ENCODE data around the gene HOMER2.
"Not testable (repeated sequence)": the region's sequence is repeated elsewhere in the genome, so short reads cannot be mapped to it uniquely, and the experiment has no call there.

The HOMER2 gene

DNA sequence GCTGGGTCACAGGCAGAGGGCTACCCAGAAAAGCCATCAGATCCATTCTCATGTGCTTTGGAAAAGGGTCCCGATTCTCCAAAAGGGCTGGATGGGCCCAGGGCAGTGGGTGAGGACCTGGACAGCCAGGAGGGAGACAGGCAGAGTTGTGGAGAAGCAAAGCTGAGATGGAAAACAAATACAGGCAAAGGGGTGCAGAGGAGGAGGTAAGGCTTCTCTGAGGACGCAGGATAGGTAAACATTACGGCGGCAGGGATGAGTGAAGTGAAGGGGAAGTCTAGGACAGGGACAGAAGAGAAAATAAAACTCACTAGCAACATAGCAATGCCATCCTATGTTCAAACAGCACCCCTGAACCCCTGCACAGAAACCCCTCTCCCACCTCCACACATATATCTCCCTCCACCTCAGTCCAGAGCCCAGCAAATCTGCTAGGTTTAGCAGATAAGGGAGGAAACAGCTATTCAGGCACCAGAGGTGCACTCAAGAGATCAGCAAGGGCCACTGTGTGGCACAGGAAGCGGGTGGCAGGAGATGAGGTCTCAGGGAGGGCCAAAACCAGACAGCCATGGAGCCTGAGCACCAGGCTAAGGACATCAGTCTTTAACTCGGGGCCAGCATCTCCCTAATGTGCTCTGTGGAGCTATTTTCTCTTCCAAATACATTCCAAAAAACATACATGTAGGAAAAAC, 51.3 kb downstream of the HOMER2 start:
- TF ChIP-seq, protein P1, sequence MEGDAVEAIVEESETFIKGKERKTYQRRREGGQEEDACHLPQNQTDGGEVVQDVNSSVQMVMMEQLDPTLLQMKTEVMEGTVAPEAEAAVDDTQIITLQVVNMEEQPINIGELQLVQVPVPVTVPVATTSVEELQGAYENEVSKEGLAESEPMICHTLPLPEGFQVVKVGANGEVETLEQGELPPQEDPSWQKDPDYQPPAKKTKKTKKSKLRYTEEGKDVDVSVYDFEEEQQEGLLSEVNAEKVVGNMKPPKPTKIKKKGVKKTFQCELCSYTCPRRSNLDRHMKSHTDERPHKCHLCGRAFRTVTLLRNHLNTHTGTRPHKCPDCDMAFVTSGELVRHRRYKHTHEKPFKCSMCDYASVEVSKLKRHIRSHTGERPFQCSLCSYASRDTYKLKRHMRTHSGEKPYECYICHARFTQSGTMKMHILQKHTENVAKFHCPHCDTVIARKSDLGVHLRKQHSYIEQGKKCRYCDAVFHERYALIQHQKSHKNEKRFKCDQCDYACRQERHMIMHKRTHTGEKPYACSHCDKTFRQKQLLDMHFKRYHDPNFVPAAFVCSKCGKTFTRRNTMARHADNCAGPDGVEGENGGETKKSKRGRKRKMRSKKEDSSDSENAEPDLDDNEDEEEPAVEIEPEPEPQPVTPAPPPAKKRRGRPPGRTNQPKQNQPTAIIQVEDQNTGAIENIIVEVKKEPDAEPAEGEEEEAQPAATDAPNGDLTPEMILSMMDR (conservative IDR thresholded peaks at IDR 0.05; ENCODE audit: low read depth, low read length) = no peak
- no peak overlapping the region for H3K4me3 ChIP-seq (ENCODE audit: low read depth, low read length)
- DNase-seq (ENCODE audit: low read depth) = no peak

DNA sequence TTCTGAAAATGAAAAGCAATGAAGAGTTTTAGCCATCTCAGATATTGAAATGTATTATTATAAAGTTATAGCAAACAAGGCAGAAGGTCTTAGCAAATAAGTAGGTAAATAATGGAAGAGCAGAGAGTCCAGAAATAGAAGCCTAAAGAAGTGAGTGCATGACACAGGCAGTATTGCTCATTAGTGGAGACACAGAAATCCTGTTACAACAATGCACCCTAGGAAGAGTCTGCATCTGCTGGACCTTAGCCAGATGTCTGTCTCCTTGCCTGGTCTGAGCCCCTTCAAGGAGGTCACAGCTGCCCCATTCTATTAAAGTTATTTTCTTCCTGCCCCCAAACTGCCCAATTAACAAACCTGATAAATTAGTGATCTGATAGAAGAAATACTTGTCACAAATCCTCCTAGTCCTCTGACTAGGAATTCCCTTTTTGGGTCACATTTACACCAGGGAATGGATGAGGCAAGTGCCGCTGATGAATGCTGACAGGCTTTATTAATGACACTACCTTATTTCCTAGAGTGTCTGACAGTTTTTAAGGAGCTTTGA, 51.9 kb downstream of the HOMER2 start:
- TF ChIP-seq, protein P1 (conservative IDR thresholded peaks at IDR 0.05; ENCODE audit: low read depth, low read length) = no peak
- no peak for DNase-seq (ENCODE audit: low read depth)

DNA sequence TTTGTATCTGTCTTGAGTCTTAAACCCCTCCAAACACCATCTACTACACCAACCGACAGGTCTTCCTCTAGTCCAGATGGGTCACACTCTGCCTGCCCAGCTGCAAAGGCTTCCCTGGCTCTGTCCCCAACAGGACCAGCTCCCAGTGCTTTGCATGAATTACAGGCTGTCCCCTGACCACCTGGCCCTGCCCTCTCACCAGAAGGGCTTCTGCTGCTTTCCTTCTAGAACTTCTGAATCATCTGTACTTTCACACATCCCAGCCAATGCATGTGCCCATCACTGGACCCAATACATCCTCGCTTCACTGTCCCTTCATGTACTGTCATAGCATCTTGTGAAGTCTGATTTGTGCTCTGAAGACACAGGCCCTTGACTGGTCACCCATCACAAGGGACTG, 53.6 kb downstream of the HOMER2 start:
- no peak overlapping the region for H3K4me3 ChIP-seq (ENCODE audit: low read depth, low read length)
- no peak for DNase-seq (ENCODE audit: low read depth)
- TF ChIP-seq, protein P1 (conservative IDR thresholded peaks at IDR 0.05; ENCODE audit: low read depth, low read length) = no peak

More for the DNA sequence above, 51.9 kb downstream of the HOMER2 start:
- H3K4me3 ChIP-seq (ENCODE audit: low read depth, low read length) = no peak overlapping the region

DNA sequence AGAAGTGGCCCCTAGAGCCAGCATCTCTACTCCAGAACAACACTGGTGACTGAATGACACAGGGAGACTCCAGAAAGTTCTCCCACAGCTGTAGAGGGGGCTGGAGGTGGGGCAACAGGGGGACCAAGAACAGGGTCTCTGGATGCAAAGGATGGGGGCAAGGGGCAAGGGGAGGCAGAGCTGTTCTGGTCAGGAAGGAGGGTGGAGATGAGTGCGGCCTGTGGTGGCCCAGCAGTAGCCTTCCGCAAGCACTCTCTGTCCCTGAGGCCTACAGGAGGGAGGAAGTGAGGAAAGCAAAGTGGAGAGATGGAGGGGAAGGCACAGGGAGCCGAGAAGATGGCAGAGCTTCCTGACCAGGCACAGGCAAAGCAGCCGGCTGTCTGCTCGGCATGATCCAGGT, 56.5 kb downstream of the HOMER2 start:
- DNase-seq (ENCODE audit: low read depth) = no peak
- no peak overlapping the region for H3K4me3 ChIP-seq (ENCODE audit: low read depth, low read length)
- TF ChIP-seq, protein P1 (conservative IDR thresholded peaks at IDR 0.05; ENCODE audit: low read depth, low read length) = no peak

DNA sequence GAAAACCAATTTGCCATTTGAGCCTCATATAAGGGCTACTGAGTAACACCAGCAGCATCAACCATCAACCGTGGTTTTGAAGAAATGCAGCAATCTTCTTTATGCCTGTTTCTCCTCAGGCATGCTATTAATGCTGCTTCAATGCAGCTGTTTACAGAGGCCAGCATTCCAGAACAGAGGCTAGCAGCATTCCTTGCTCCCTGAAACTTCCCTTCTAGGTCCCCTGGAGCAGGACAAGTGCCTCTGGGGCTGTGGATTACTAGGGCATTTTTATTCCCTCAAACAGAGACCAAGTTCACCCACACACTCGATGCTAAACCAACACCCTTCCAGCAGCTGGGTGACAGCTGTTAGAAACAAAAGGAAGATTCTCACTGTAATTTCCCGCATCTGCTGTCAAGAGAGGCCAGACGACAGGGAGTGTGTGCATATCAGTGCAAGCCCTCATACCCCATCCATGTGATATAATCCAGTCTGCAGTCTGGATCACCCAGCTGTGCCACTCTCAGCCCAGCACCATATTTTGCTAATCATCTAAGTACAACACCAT, 57.5 kb downstream of the HOMER2 start:
- H3K4me3 ChIP-seq (ENCODE audit: low read depth, low read length) = no peak overlapping the region
- DNase-seq (ENCODE audit: low read depth) = no peak
- TF ChIP-seq, protein P1 (conservative IDR thresholded peaks at IDR 0.05; ENCODE audit: low read depth, low read length) = no peak

DNA sequence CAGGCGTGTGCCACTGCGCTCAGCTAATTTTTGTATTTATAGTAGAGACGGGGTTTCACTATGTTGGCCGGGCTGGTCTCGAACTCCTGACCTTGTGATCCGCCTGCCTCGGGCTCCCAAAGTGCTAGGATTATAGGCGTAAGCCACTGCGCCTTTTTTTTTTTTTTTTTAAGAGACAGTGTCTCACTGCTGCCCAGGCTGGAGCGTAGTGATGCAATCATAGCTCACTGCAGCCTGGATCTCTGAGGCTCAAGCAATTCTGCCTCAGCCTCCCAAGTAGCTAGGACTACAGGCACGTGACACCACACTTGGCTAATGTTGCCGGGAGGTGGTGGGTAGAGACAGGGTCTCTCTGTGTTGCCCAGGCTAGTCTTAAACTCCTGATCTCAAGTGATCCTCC, 59.0 kb downstream of the HOMER2 start:
- H3K4me3 ChIP-seq (ENCODE audit: low read depth, low read length); DNase-seq (ENCODE audit: low read depth): not testable (repeated sequence)

DNA sequence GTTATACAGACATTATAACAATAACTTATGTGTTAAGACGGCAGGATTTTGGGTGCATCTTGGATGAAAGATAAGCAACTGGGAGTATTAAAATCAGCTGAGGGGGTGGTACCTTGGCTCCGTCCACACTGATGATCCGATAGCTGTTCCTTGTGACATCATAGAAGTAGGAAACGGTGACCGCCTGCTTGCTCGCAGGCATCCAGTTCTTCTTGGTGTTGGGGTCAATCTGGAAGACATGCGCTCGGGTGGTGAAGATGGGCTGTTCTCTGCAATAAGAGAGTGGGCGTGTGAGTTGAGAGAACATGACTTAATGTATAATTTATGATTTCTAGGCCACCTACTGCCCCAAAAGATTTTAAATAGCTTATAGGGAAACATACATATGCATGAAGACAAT, 59.9 kb downstream of the HOMER2 start:
- TF ChIP-seq, protein P1 (conservative IDR thresholded peaks at IDR 0.05; ENCODE audit: low read depth, low read length) = no peak
- no peak for DNase-seq (ENCODE audit: low read depth)
- no peak overlapping the region for H3K4me3 ChIP-seq (ENCODE audit: low read depth, low read length)

Data from choroid plexus epithelial cell (primary cell).